ENCODE results near the gene KCND3.

Gene KCND3

DNA sequence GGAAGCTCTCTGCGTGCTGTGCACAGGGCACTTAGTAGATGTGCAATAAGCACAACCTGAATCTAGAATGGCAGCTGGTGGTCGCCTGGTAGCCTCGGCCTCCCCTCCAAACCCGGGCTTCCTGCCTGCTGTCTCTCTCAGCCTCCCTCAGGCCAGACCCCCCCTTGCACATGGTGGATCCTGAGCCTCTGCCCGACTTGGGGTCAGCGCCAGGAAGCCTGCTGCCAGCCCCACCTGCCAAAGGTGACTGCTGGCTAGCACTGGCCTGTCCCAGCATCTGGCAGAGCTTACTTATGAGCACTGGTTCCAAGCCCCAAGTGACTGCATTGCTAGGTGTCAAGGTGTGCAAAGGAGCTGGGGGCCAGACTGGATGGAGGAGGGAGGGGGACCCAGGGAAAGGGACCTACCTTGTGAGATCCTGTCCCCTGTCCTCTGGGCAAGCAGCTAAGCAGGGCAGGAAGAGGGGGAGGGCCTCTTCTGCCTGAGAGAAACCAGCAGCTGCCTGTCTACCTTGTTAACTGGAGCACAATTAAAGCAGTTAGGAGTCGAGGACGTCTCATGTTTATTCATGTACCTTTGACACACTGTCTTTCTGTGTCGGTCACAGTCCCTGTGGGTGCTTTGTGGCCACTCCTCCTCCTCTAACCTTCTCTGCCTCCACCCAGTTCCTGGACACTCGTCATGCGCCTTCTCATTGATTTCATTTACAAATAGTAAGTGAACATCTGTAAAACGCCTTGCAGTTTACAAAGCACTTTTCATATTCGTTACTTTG is 132.9 kb downstream of the KCND3 start:
- no peaks in the 10 kb centered on the region for H3K9me3 ChIP-seq (ENCODE audit: low read depth, low read length)
- no peak for DNase-seq (ENCODE audit: low read depth, low spot score)
- H3K27ac ChIP-seq = no peak overlapping the region
- no peaks in the 10 kb centered on the region for H3K36me3 ChIP-seq (ENCODE audit: insufficient read depth, low read length)
- no peak overlapping the region for H3K4me3 ChIP-seq
- no peak overlapping the region for H3K9ac ChIP-seq (ENCODE audit: insufficient read length)
- no peak for TF ChIP-seq FOXP2 (optimal IDR thresholded peaks at IDR 0.05; ENCODE audit: control extremely low read depth, extremely low read length, insufficient read depth)
- no peak for TF ChIP-seq EZH2 (IDR thresholded peaks at IDR 0.05)
- no peak for TF ChIP-seq POLR2AphosphoS5 (IDR thresholded peaks at IDR 0.05; ENCODE audit: borderline replicate concordance, low read depth, low read length)

DNA sequence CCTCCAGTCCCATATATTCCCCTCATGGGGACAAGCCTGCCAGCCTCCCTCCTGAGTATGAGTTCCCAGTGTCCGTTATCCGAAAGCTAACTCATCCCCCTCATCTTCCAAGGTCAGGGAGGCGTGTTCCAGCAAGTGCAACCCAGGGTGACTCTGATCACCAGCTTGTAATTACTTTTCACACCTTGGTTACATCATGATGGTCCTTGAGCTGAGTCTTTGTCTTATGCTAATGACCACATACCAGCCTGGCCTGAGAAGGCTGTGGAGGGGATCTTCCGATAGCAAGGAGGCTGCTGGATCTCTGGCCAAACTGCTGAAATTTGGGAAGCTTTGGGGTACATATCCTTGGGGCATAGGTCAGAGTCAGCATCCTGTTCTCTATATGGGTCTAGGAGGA is 134.2 kb downstream of the KCND3 start:
- H3K9me3 ChIP-seq (ENCODE audit: low read depth, low read length) = no peaks in the 10 kb centered on the region
- TF ChIP-seq POLR2AphosphoS5 (IDR thresholded peaks at IDR 0.05; ENCODE audit: borderline replicate concordance, low read depth, low read length) (no peak), EZH2 (IDR thresholded peaks at IDR 0.05) (no peak), FOXP2 (optimal IDR thresholded peaks at IDR 0.05; ENCODE audit: control extremely low read depth, extremely low read length, insufficient read depth) (no peak)
- H3K4me3 ChIP-seq = no peak overlapping the region
- H3K9ac ChIP-seq (ENCODE audit: insufficient read length) = no peak overlapping the region
- no peak overlapping the region for H3K27ac ChIP-seq
- no peak for DNase-seq (ENCODE audit: low read depth, low spot score)
- H3K36me3 ChIP-seq (ENCODE audit: insufficient read depth, low read length) = no peaks in the 10 kb centered on the region

DNA sequence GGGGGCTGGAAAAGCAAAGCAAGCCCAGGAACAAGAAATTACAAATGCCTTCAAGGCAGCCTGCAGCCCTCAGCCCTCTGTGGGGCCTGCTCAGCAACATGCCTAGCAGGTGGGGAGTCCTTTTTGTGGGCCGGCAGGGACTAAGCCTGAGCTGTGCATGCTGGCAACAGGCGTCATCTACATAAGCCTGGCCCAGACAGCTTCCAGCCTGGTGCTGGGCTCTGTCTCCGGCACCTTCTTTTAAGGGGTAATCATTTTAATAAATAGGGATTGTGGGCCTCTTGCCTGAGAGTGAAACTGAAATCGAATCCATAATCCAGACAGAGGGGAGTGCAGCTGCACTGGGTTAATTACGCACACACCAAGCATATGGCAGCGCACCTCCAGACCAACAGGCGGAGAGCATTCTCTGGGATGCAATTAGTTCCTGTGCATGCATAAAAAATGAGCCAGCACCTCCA is 137.2 kb downstream of the KCND3 start:
- no peak for TF ChIP-seq FOXP2 (optimal IDR thresholded peaks at IDR 0.05; ENCODE audit: control extremely low read depth, extremely low read length, insufficient read depth)
- no peak for TF ChIP-seq POLR2AphosphoS5 (IDR thresholded peaks at IDR 0.05; ENCODE audit: borderline replicate concordance, low read depth, low read length)
- no peak for TF ChIP-seq EZH2 (IDR thresholded peaks at IDR 0.05)
- Histone ChIP-seq H3K9me3 (ENCODE audit: low read depth, low read length) (no peaks in the 10 kb centered on the region), H3K27ac (no peak overlapping the region), H3K36me3 (ENCODE audit: insufficient read depth, low read length) (no peaks in the 10 kb centered on the region), H3K4me3 (no peak overlapping the region), H3K9ac (ENCODE audit: insufficient read length) (no peak overlapping the region)
- DNase-seq (ENCODE audit: low read depth, low spot score) = no peak

GRCh38 chr1:111851552-111851951 is 137.9 kb downstream of the KCND3 start:
- Histone ChIP-seq H3K4me3 (no peak overlapping the region), H3K36me3 (ENCODE audit: insufficient read depth, low read length) (no peaks in the 10 kb centered on the region), H3K27ac (no peak overlapping the region), H3K9ac (ENCODE audit: insufficient read length) (no peak overlapping the region), H3K9me3 (ENCODE audit: low read depth, low read length) (no peaks in the 10 kb centered on the region)
- TF ChIP-seq POLR2AphosphoS5 (IDR thresholded peaks at IDR 0.05; ENCODE audit: borderline replicate concordance, low read depth, low read length) (no peak), FOXP2 (optimal IDR thresholded peaks at IDR 0.05; ENCODE audit: control extremely low read depth, extremely low read length, insufficient read depth) (no peak), EZH2 (IDR thresholded peaks at IDR 0.05) (no peak)
- no peak for DNase-seq (ENCODE audit: low read depth, low spot score)

- DNase-seq (ENCODE audit: low read depth, low spot score) = no peak
- TF ChIP-seq POLR2AphosphoS5 (IDR thresholded peaks at IDR 0.05; ENCODE audit: borderline replicate concordance, low read depth, low read length) (no peak), EZH2 (IDR thresholded peaks at IDR 0.05) (no peak)
- no peaks in the 10 kb centered on the region for H3K9me3 ChIP-seq (ENCODE audit: low read depth, low read length)
Observed at GRCh38 chr1:111850109-111850508, 139.4 kb downstream of the KCND3 start.

GRCh38 chr1:111848852-111849545 is 140.5 kb downstream of the KCND3 start:
- Histone ChIP-seq H3K4me3 (no peak overlapping the region), H3K9me3 (ENCODE audit: low read depth, low read length) (no peaks in the 10 kb centered on the region), H3K27ac (no peak overlapping the region), H3K9ac (ENCODE audit: insufficient read length) (no peak overlapping the region), H3K36me3 (ENCODE audit: insufficient read depth, low read length) (no peaks in the 10 kb centered on the region)
- DNase-seq (ENCODE audit: low read depth, low spot score) = no peak
- TF ChIP-seq FOXP2 (optimal IDR thresholded peaks at IDR 0.05; ENCODE audit: control extremely low read depth, extremely low read length, insufficient read depth) (no peak), EZH2 (IDR thresholded peaks at IDR 0.05) (no peak), POLR2AphosphoS5 (IDR thresholded peaks at IDR 0.05; ENCODE audit: borderline replicate concordance, low read depth, low read length) (no peak)

More at GRCh38 chr1:111850109-111850508, 139.4 kb downstream of the KCND3 start:
- Histone ChIP-seq H3K27ac (no peak overlapping the region), H3K9ac (ENCODE audit: insufficient read length) (no peak overlapping the region), H3K4me3 (no peak overlapping the region), H3K36me3 (ENCODE audit: insufficient read depth, low read length) (no peaks in the 10 kb centered on the region)

GRCh38 chr1:111847466-111847865 is 142.0 kb downstream of the KCND3 start:
- H3K9me3 ChIP-seq (ENCODE audit: low read depth, low read length) = no peaks in the 10 kb centered on the region

GRCh38 chr1:111846842-111847241 is 142.6 kb downstream of the KCND3 start:
- Histone ChIP-seq H3K36me3 (ENCODE audit: insufficient read depth, low read length) (no peaks in the 10 kb centered on the region), H3K27ac (no peak overlapping the region), H3K9me3 (ENCODE audit: low read depth, low read length) (no peaks in the 10 kb centered on the region), H3K9ac (ENCODE audit: insufficient read length) (no peak overlapping the region), H3K4me3 (no peak overlapping the region)
- no peak for DNase-seq (ENCODE audit: low read depth, low spot score)
- TF ChIP-seq FOXP2 (optimal IDR thresholded peaks at IDR 0.05; ENCODE audit: control extremely low read depth, extremely low read length, insufficient read depth) (no peak), POLR2AphosphoS5 (IDR thresholded peaks at IDR 0.05; ENCODE audit: borderline replicate concordance, low read depth, low read length) (no peak), EZH2 (IDR thresholded peaks at IDR 0.05) (no peak)

More at GRCh38 chr1:111847466-111847865, 142.0 kb downstream of the KCND3 start:
- no peaks in the 10 kb centered on the region for H3K36me3 ChIP-seq (ENCODE audit: insufficient read depth, low read length)
- no peak overlapping the region for H3K4me3 ChIP-seq
- H3K9ac ChIP-seq (ENCODE audit: insufficient read length) = no peak overlapping the region
- no peak for DNase-seq (ENCODE audit: low read depth, low spot score)
- no peak for TF ChIP-seq EZH2 (IDR thresholded peaks at IDR 0.05)
- TF ChIP-seq POLR2AphosphoS5 (IDR thresholded peaks at IDR 0.05; ENCODE audit: borderline replicate concordance, low read depth, low read length) = no peak
- TF ChIP-seq FOXP2 (optimal IDR thresholded peaks at IDR 0.05; ENCODE audit: control extremely low read depth, extremely low read length, insufficient read depth) = no peak
- no peak overlapping the region for H3K27ac ChIP-seq

Measured in SK-N-MC (cell line).